GM12864 (cell line): ENCODE measurements around the gene SH2D6.

Source experiments
- DNase-seq: peaks from one replicate; pipeline ENCODE4 v3.0.0-alpha.2; 2011; ENCODE audit warnings: low read depth
- H3K4me3 ChIP-seq: 2 replicates; pipeline ENCODE4 v1.5.1; 2011; ENCODE audit warnings: mild to moderate bottlenecking, low read depth, low read length, control low read depth
- CTCF ChIP-seq: IDR thresholded peaks from 2 replicates; pipeline ENCODE4 v1.5.1; 2011; ENCODE audit warnings: low read depth, mild to moderate bottlenecking, moderate library complexity, low read length, control low read depth, inconsistent platforms; ENCODE audit errors: missing control alignments

The SH2D6 gene

GRCh38 chr2:85449214-85449588 is 30.7 kb downstream of the SH2D6 start:
- TF ChIP-seq CTCF: no peak
- no peak overlapping the region for H3K4me3 ChIP-seq
- DNase-seq: no peak

- DNase-seq: no peak
- no peak for TF ChIP-seq CTCF
- no peak overlapping the region for H3K4me3 ChIP-seq
These were observed 33.7 kb downstream of the SH2D6 start for GRCh38 chr2:85452237-85452636.

GRCh38 chr2:85453571-85453970 is 35.1 kb downstream of the SH2D6 start:
- no peak for DNase-seq
- no peak overlapping the region for H3K4me3 ChIP-seq
- no peak for TF ChIP-seq CTCF

GRCh38 chr2:85455552-85456090 is 37.1 kb downstream of the SH2D6 start:
- TF ChIP-seq CTCF: no peak
- no peak overlapping the region for H3K4me3 ChIP-seq
- DNase-seq: no peak

GRCh38 chr2:85457043-85457442 is 38.5 kb downstream of the SH2D6 start:
- DNase-seq: no peak
- TF ChIP-seq CTCF: no peak
- no peak overlapping the region for H3K4me3 ChIP-seq

- no peak for TF ChIP-seq CTCF
- DNase-seq: no peak
- no peak overlapping the region for H3K4me3 ChIP-seq
These were observed 39.4 kb downstream of the SH2D6 start for GRCh38 chr2:85457877-85458316.
